H9 (cell line): Measurements from ENCODE around the gene SLC6A19. TPM values are rescaled to one million over a fixed set of nuclear protein-coding genes. Genes with fewer than 3 reads are reported as not detected.

Experiments
- DNase-seq: peaks from one replicate; pipeline ENCODE4 v3.0.0-alpha.2; 2017
- H2AFZ ChIP-seq: one replicate; pipeline ENCODE4 v1.6.1; 2013; ENCODE audit warnings: mild to moderate bottlenecking, low read length, control low read depth, moderate library complexity
- H2AK5ac ChIP-seq: 2 replicates; pipeline ENCODE4 v1.6.1; 2013; ENCODE audit warnings: low read length, control low read depth, mixed read lengths; ENCODE audit not compliant: insufficient read length
- H2BK120ac ChIP-seq: one replicate; pipeline ENCODE4 v1.6.1; 2013; ENCODE audit warnings: low read depth, mild to moderate bottlenecking, low read length, control low read depth, inconsistent platforms; ENCODE audit not compliant: poor library complexity, severe bottlenecking
- H2BK12ac ChIP-seq: 2 replicates; pipeline ENCODE4 v1.6.1; 2013; ENCODE audit warnings: low read length, control low read depth, mixed read lengths, low read depth; ENCODE audit not compliant: insufficient read length
- H2BK15ac ChIP-seq: 2 replicates; pipeline ENCODE4 v1.6.1; 2013; ENCODE audit warnings: low read depth, low read length, control low read depth
- H2BK20ac ChIP-seq: one replicate; pipeline ENCODE4 v1.6.1; 2013; ENCODE audit warnings: low read depth, mild to moderate bottlenecking, low read length, control low read depth, inconsistent platforms; ENCODE audit not compliant: poor library complexity, severe bottlenecking
- H2BK5ac ChIP-seq: 2 replicates; pipeline ENCODE4 v1.6.1; 2013; ENCODE audit warnings: low read length, control low read depth, mixed read lengths; ENCODE audit not compliant: insufficient read length
- H3K14ac ChIP-seq: 2 replicates; pipeline ENCODE4 v1.6.1; 2013; ENCODE audit warnings: low read length, control low read depth; ENCODE audit not compliant: insufficient read depth
- H3K18ac ChIP-seq: 2 replicates; pipeline ENCODE4 v1.6.1; 2013; ENCODE audit warnings: low read depth, mild to moderate bottlenecking, mixed read lengths, low read length, control low read depth; ENCODE audit not compliant: insufficient read length
- H3K23ac ChIP-seq: 2 replicates; pipeline ENCODE4 v1.6.1; 2013; ENCODE audit warnings: low read length, control low read depth, mixed read lengths, low read depth; ENCODE audit not compliant: insufficient read length
- H3K23me2 ChIP-seq: 2 replicates; pipeline ENCODE4 v1.6.1; 2013; ENCODE audit warnings: low read depth, mild to moderate bottlenecking, mixed read lengths, low read length, control low read depth; ENCODE audit not compliant: insufficient read length, poor library complexity, severe bottlenecking
- H3K27ac ChIP-seq: 2 replicates; pipeline ENCODE4 v1.5.1; 2013; ENCODE audit warnings: low read length, control low read depth, mixed read lengths, low read depth; ENCODE audit not compliant: insufficient read length
- H3K27me3 ChIP-seq: 2 replicates; pipeline ENCODE4 v1.6.1; 2013; ENCODE audit warnings: low read length, control low read depth, inconsistent platforms; ENCODE audit not compliant: insufficient read depth
- H3K4ac ChIP-seq: 2 replicates; pipeline ENCODE4 v1.6.1; 2013; ENCODE audit warnings: low read depth, mild to moderate bottlenecking, control low read depth, inconsistent platforms, low read length, moderate library complexity
- H3K4me1 ChIP-seq: 2 replicates; pipeline ENCODE4 v1.6.1; 2013; ENCODE audit warnings: low read length, control low read depth, inconsistent platforms; ENCODE audit not compliant: insufficient read depth
- H3K4me2 ChIP-seq: 2 replicates; pipeline ENCODE4 v1.6.1; 2013; ENCODE audit warnings: low read length, control low read depth, mixed read lengths; ENCODE audit not compliant: insufficient read length, insufficient read depth
- H3K56ac ChIP-seq: 2 replicates; pipeline ENCODE4 v1.6.1; 2013; ENCODE audit warnings: low read depth, mild to moderate bottlenecking, mixed read lengths, low read length, control low read depth; ENCODE audit not compliant: insufficient read length
- H3K79me1 ChIP-seq: 2 replicates; pipeline ENCODE4 v1.6.1; 2013; ENCODE audit warnings: low read depth, mild to moderate bottlenecking, moderate library complexity, low read length, control low read depth, inconsistent platforms; ENCODE audit not compliant: insufficient read depth, poor library complexity, severe bottlenecking
- H3K79me2 ChIP-seq: 2 replicates; pipeline ENCODE4 v1.6.1; 2013; ENCODE audit warnings: low read length, control low read depth, inconsistent platforms; ENCODE audit not compliant: insufficient read depth
- H3K9ac ChIP-seq: 2 replicates; pipeline ENCODE4 v1.6.1; 2013; ENCODE audit warnings: low read length, control low read depth, mixed read lengths; ENCODE audit not compliant: insufficient read length; ENCODE audit errors: extremely low read depth
- H3K9me3 ChIP-seq: one replicate; pipeline ENCODE4 v1.6.1; 2013; ENCODE audit warnings: low read depth, low read length, inconsistent platforms; ENCODE audit not compliant: control insufficient read depth
- H3T11ph ChIP-seq: one replicate; pipeline ENCODE4 v1.6.1; 2013; ENCODE audit warnings: mild to moderate bottlenecking, low read length, control low read depth, inconsistent platforms
- H4K20me1 ChIP-seq: one replicate; pipeline ENCODE4 v1.6.1; 2013; ENCODE audit not compliant: control insufficient read depth, insufficient read length, insufficient read depth
- H4K5ac ChIP-seq: 2 replicates; pipeline ENCODE4 v1.6.1; 2013; ENCODE audit warnings: low read depth, mild to moderate bottlenecking, mixed read lengths, low read length, control low read depth; ENCODE audit not compliant: insufficient read length
- H4K8ac ChIP-seq: replicated peaks from 2 replicates; pipeline ENCODE4 v1.6.1; 2013; ENCODE audit warnings: low read length, control low read depth, mixed read lengths, low read depth; ENCODE audit not compliant: insufficient read length
- H4K91ac ChIP-seq: 2 replicates; pipeline ENCODE4 v1.6.1; 2013; ENCODE audit warnings: low read depth, mild to moderate bottlenecking, moderate library complexity, mixed read lengths, low read length, control low read depth; ENCODE audit not compliant: insufficient read length
- H3K27ac Mint-ChIP-seq, 3 experiments: 2 replicates in 2 of 3; 3 replicates in 1 of 3; pipeline ENCODE4 v1.8.0; 2020 to 2021; ENCODE audit warnings: mixed read lengths in 3 of 3, mild to moderate bottlenecking in 1 of 3, moderate library complexity in 1 of 3
- H3K27me3 Mint-ChIP-seq: 2 replicates; pipeline ENCODE4 v1.8.0; 2021; ENCODE audit warnings: low read depth, mild to moderate bottlenecking, moderate library complexity, mixed read lengths
- H3K36me3 Mint-ChIP-seq, 3 experiments: 2 replicates in 2 of 3; 3 replicates in 1 of 3; pipeline ENCODE4 v1.8.0; 2020 to 2021; ENCODE audit warnings: low read depth in 3 of 3, mixed read lengths in 3 of 3; ENCODE audit not compliant: insufficient read depth in 1 of 3
- H3K4me1 Mint-ChIP-seq, 2 experiments: 2 replicates each; pipeline ENCODE4 v1.8.0; 2020; ENCODE audit warnings: mixed read lengths in 2 of 2
- H3K4me3 Mint-ChIP-seq, 2 experiments: 2 replicates in 1 of 2; 3 replicates in 1 of 2; pipeline ENCODE4 v1.8.0; 2020 to 2021; ENCODE audit warnings: mild to moderate bottlenecking in 2 of 2, mixed read lengths in 2 of 2, moderate library complexity in 1 of 2
- H3K9me3 Mint-ChIP-seq, 2 experiments: 2 replicates in 1 of 2; 3 replicates in 1 of 2; pipeline ENCODE4 v1.8.0; 2020; ENCODE audit warnings: mild to moderate bottlenecking in 2 of 2, mixed read lengths in 2 of 2, moderate library complexity in 1 of 2
- WGBS: extraction: QIAGEN DNeasy Blood & Tissue Kit; methylation state at CpG from one replicate; pipeline ENCODE4 v1.1.7; 2013; ENCODE audit warnings: missing lambda C conversion rate, low lambda C conversion rate, mixed read lengths; ENCODE audit not compliant: insufficient read length; ENCODE audit errors: extremely low coverage; 5-methylcytosine and 5-hydroxymethylcytosine counted together
- total RNA-seq: library from RNA; stranded (reverse); gene quantifications from 2 replicates; pipeline ENCODE4 v1.2.1, GENCODE V29; 2021
- TF ChIP-seq, protein P1 (sequence below): fragments of 200-600 bp; sonication (generic); conservative IDR thresholded peaks from 3 replicates; pipeline ENCODE4 v1.8.0; 2021; ENCODE audit warnings: antibody characterized with exemption, mild to moderate bottlenecking

The SLC6A19 gene
- total RNA-seq, 1 experiment from 2014 or later: not detected

GRCh38 chr5:1235379-1235778 is 34.0 kb downstream of the SLC6A19 start:
- Histone ChIP-seq H2BK5ac (no peak overlapping the region), H4K20me1 (no peaks in the 10 kb centered on the region), H3K9me3 (no peaks in the 10 kb centered on the region), H4K91ac (no peak overlapping the region), H2BK20ac (no peak overlapping the region), H3K56ac (no peak overlapping the region), H3T11ph (no peak overlapping the region), H2AFZ (no peak overlapping the region), H3K27ac (no peak overlapping the region), H3K14ac (no peak overlapping the region), H3K18ac (no peak overlapping the region), H3K9ac (no peak overlapping the region), H3K27me3 (no peaks in the 10 kb centered on the region), H2BK120ac (no peak overlapping the region), H3K4ac (no peak overlapping the region), H4K5ac (no peak overlapping the region), H3K4me1 (no peaks in the 10 kb centered on the region), H4K8ac (no peak overlapping the region), H3K4me2 (no peak overlapping the region), H3K79me1 (no peaks in the 10 kb centered on the region), H2BK15ac (no peak overlapping the region), H3K23ac (no peak overlapping the region), H2AK5ac (no peak overlapping the region), H2BK12ac (no peak overlapping the region), H3K79me2 (no peaks in the 10 kb centered on the region), H3K23me2 (no peaks in the 10 kb centered on the region)
- TF ChIP-seq, protein P1, sequence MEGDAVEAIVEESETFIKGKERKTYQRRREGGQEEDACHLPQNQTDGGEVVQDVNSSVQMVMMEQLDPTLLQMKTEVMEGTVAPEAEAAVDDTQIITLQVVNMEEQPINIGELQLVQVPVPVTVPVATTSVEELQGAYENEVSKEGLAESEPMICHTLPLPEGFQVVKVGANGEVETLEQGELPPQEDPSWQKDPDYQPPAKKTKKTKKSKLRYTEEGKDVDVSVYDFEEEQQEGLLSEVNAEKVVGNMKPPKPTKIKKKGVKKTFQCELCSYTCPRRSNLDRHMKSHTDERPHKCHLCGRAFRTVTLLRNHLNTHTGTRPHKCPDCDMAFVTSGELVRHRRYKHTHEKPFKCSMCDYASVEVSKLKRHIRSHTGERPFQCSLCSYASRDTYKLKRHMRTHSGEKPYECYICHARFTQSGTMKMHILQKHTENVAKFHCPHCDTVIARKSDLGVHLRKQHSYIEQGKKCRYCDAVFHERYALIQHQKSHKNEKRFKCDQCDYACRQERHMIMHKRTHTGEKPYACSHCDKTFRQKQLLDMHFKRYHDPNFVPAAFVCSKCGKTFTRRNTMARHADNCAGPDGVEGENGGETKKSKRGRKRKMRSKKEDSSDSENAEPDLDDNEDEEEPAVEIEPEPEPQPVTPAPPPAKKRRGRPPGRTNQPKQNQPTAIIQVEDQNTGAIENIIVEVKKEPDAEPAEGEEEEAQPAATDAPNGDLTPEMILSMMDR: peak; percentile 24; the same call in 2 of the 3 replicates
- Mint-ChIP-seq H3K9me3 (peaks cover 11 to 12% of the 10 kb centered on the region in 2 experiments), H3K4me1 (peaks cover 0 to 3% of the 10 kb centered on the region in 2 experiments; a peak in 2 of 4 replicates), H3K36me3 (peaks cover 0 to 2% (median 0%) of the 10 kb centered on the region in 3 experiments; a peak in 1 of 7 replicates), H3K4me3 (no peak overlapping the region), H3K27ac (no peak overlapping the region), H3K27me3 (peaks cover 3% of the 10 kb centered on the region; the same call in 1 of the 2 replicates)
- no peak for DNase-seq
- WGBS: no CpG with 5 or more reads among the region's 8 CpGs
